ENCODE results near the gene ACAN. TPM values are rescaled to one million over a fixed set of nuclear protein-coding genes. Genes with fewer than 3 reads are reported as not detected.

The ACAN gene
- total and polyA plus RNA-seq, 10 of the 15 experiments (the other 5 are each of a cell fraction or from before 2014, with no cell fraction given), result not detected

DNA sequence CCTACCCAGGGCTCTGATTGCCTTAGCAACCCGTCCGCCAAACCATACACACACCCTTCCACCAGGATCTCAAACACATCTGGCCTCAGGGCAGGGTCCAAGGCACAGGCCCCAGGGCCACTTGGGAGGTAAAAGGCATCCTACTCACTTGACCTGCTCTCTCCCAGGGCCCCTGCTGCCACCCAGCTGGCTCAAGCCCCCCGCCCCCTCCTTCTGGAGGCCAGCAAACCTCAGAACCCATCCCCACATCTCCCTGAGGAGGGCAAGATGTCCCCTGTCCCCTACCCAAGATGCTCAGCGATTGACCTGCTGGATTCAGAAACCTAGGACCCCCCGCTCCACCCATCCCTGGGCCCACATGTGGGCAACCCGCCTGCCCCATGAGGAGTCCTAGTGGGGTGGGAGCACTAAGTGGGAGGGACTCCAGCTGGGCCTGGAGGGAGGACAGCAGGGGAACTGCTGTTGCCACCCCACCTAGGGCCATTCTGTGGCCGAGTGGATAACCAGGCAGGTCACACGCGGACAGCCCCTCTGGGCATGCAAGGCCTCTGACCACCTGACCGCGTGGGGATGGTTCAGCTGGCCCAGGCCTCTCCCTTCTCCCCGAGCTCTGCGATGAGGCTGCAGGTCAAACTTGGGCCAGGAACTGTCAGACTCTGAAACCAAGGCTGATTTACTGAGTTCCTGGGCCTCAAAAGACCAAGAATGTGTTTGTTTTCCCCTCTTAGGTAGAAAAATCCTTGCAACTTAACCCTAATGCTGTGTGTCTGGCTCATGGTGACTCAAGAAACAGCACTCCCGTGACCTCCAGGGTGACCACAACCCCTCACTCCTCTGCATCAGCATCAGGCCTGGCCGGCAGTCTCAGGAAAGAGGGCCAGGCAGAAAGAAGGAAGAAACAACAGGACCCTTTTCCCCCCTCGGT, 105.7 kb downstream of the ACAN start (continued):
- TF ChIP-seq, protein P1, sequence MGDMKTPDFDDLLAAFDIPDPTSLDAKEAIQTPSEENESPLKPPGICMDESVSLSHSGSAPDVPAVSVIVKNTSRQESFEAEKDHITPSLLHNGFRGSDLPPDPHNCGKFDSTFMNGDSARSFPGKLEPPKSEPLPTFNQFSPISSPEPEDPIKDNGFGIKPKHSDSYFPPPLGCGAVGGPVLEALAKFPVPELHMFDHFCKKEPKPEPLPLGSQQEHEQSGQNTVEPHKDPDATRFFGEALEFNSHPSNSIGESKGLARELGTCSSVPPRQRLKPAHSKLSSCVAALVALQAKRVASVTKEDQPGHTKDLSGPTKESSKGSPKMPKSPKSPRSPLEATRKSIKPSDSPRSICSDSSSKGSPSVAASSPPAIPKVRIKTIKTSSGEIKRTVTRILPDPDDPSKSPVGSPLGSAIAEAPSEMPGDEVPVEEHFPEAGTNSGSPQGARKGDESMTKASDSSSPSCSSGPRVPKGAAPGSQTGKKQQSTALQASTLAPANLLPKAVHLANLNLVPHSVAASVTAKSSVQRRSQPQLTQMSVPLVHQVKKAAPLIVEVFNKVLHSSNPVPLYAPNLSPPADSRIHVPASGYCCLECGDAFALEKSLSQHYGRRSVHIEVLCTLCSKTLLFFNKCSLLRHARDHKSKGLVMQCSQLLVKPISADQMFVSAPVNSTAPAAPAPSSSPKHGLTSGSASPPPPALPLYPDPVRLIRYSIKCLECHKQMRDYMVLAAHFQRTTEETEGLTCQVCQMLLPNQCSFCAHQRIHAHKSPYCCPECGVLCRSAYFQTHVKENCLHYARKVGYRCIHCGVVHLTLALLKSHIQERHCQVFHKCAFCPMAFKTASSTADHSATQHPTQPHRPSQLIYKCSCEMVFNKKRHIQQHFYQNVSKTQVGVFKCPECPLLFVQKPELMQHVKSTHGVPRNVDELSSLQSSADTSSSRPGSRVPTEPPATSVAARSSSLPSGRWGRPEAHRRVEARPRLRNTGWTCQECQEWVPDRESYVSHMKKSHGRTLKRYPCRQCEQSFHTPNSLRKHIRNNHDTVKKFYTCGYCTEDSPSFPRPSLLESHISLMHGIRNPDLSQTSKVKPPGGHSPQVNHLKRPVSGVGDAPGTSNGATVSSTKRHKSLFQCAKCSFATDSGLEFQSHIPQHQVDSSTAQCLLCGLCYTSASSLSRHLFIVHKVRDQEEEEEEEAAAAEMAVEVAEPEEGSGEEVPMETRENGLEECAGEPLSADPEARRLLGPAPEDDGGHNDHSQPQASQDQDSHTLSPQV (IDR thresholded peaks at IDR 0.05), result no peak
- no peak for TF ChIP-seq IRF4 (IDR thresholded peaks at IDR 0.05; ENCODE audit: low read depth, low read length)
- TF ChIP-seq IKZF1 (conservative IDR thresholded peaks at IDR 0.05), result no peak

DNA sequence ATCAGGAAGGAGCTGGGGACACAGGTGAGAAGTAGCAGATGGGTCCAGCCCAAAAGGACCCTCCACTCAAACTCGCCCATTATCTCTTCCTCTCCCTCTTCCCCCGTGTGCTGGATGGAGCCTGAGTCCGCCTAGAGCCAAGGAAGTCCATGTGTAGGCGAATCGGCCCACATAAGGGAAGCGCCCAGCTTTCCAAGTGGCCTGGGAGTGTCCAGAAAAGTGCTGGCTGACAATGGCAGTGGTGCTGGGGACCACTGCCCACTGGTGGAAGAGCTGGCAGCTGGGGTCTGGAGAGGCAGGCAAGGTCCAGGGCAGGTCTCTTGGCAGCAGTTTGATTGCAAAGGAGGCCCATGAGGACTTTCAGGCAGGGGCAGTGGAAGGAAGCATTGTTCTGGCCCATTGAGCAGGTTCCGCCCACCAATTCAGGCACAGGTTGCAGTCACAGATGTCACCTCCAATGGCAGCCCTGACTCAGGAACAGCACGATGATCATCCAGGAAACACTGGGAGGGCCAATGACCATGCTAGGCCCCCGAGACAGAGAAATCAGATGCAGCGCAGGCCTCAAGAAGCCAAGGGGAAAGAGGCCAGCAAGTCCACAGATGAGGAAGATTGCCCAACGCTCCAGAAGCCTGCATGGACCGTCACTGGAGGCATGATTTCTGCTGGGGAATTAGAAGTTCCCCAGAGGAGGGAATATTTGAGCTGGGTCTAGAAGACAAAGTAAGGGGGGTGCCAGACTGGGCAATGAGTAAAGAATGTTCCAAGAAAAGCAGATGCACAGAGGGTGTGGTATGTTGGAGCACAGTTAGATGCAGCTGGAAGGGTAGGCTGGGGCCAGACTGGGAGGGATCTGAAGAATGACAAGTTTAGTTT, 107.0 kb downstream of the ACAN start:
- no peak for FAIRE-seq
- SMC1A ChIA-PET (ENCODE audit: uncharacterized antibody, unreplicated experiment), result no interaction called here

More for the DNA sequence above, 107.0 kb downstream of the ACAN start:
- RAD21 ChIA-PET (ENCODE audit: unreplicated experiment), result no interaction called here
- TF ChIP-seq NFIC (IDR thresholded peaks at IDR 0.05; ENCODE audit: low read depth, low read length), result no peak
- no peak overlapping the region for H3K27ac ChIP-seq (ENCODE audit: control insufficient read depth, insufficient read depth)
- intact Hi-C loops (cut with micrococcal nuclease; ENCODE audit: unreplicated experiment) (no loop called here), in situ Hi-C loops (cut with MboI) (loop anchor here (5.0 kb wide), 1 partner anchor 107 kb away; no protein-coding TSS in a partner anchor)
- no peaks in the 10 kb centered on the region for H3K4me1 ChIP-seq (ENCODE audit: control insufficient read depth, insufficient read depth, low read length)
- H3K79me2 ChIP-seq (ENCODE audit: control insufficient read depth, insufficient read depth, low read length), result no peaks in the 10 kb centered on the region
- no peak overlapping the region for H3K9ac ChIP-seq (ENCODE audit: control insufficient read depth, insufficient read depth, low read length)
- POLR2A ChIA-PET, result no interaction called here
- no peak overlapping the region for H3K4me2 ChIP-seq (ENCODE audit: control insufficient read depth, insufficient read depth)
- ATAC-seq (no peak), DNase-seq (ENCODE audit: low read depth, low spot score) (no peak)
- no peaks in the 10 kb centered on the region for H3K9me3 ChIP-seq (replicated peaks; ENCODE audit: control insufficient read depth, insufficient read depth, low read length)
- CTCF ChIA-PET, result interaction anchor here (1.1 kb wide), 1 partner anchor 106 kb away, joined by 3 read pairs; no protein-coding TSS in a partner anchor
- H3K27me3 ChIP-seq (replicated peaks in 1 of 2; ENCODE audit: control insufficient read depth in 2 of 2, insufficient read depth in 2 of 2, low read length in 1 of 2), result peaks cover 0 to 2% of the 10 kb centered on the region in 2 experiments; a peak in 2 of 4 replicates
- 44% methylated on average over 12 of the region's 12 CpGs for WGBS (ENCODE audit: insufficient coverage, insufficient replicate concordance, low lambda C conversion rate, missing lambda C conversion rate)
- H2AFZ ChIP-seq (ENCODE audit: control insufficient read depth, low read depth, low read length), result no peak overlapping the region
- no peaks in the 10 kb centered on the region for H4K20me1 ChIP-seq (ENCODE audit: control insufficient read depth, insufficient read depth)
- no peak overlapping the region for H3K4me3 ChIP-seq
- no TSS peak for BruUV-seq (replicated peaks)
- H3K36me3 ChIP-seq (ENCODE audit: control insufficient read depth in 2 of 2, insufficient read depth in 2 of 2, low read length in 1 of 2), result no peaks in the 10 kb centered on the region

Data from GM12878 (cell line).